CD4-positive, alpha-beta T cell treated with Interleukin-15 for 4 hours (primary cell): ENCODE measurements around the gene FBXO48.
A peak's percentile ranks its signal among the peaks of the same experiment; 100 is the strongest.

Source experiments
- DNase-seq: peaks from one replicate; pipeline ENCODE4 v3.0.0-alpha.2; 2020; ENCODE audit warnings: low spot score

FBXO48 gene

GRCh38 chr2:68435615-68436014 lies 31.5 kb downstream of the FBXO48 start:
- DNase-seq, result no peak

GRCh38 chr2:68434981-68435380 lies 32.1 kb downstream of the FBXO48 start:
- DNase-seq, result no peak

- no peak for DNase-seq
Observed at GRCh38 chr2:68432696-68433658, 34.1 kb downstream of the FBXO48 start.

GRCh38 chr2:68431316-68431972 lies 35.6 kb downstream of the FBXO48 start:
- DNase-seq, result no peak

GRCh38 chr2:68429311-68429826 lies 37.7 kb downstream of the FBXO48 start:
- no peak for DNase-seq

GRCh38 chr2:68428746-68429145 lies 38.3 kb downstream of the FBXO48 start:
- no peak for DNase-seq

- no peak for DNase-seq
Observed at GRCh38 chr2:68428126-68428525, 39.0 kb downstream of the FBXO48 start.

GRCh38 chr2:68426848-68427579 lies 40.1 kb downstream of the FBXO48 start:
- DNase-seq, result peak; percentile 71

- DNase-seq, result no peak
Observed at GRCh38 chr2:68426446-68426845, 40.6 kb downstream of the FBXO48 start.

- DNase-seq, result no peak
Observed at GRCh38 chr2:68425503-68425902, 41.6 kb downstream of the FBXO48 start.

GRCh38 chr2:68423966-68424650 lies 43.0 kb downstream of the FBXO48 start:
- peak; percentile 64 for DNase-seq

- no peak for DNase-seq
Observed at GRCh38 chr2:68420254-68420910, 46.7 kb downstream of the FBXO48 start.

GRCh38 chr2:68418855-68419254 lies 48.2 kb downstream of the FBXO48 start:
- DNase-seq, result no peak

- DNase-seq, result no peak
Observed at GRCh38 chr2:68418419-68418818, 48.7 kb downstream of the FBXO48 start.

GRCh38 chr2:68417926-68418325 lies 49.2 kb downstream of the FBXO48 start:
- peak; percentile 52 for DNase-seq

- no peak for DNase-seq
Observed at GRCh38 chr2:68416081-68416675, 50.9 kb downstream of the FBXO48 start.

GRCh38 chr2:68415521-68415920 lies 51.6 kb downstream of the FBXO48 start:
- DNase-seq, result no peak

GRCh38 chr2:68414876-68415275 lies 52.2 kb downstream of the FBXO48 start:
- DNase-seq, result no peak

- DNase-seq, result no peak
Observed at GRCh38 chr2:68414452-68414851, 52.6 kb downstream of the FBXO48 start.

GRCh38 chr2:68413466-68413865 lies 53.6 kb downstream of the FBXO48 start:
- no peak for DNase-seq
